Measurements from ENCODE around the gene PLAC8. TPM values are rescaled to one million over a fixed set of nuclear protein-coding genes. Genes with fewer than 3 reads are reported as not detected.
"Not testable (repeated sequence)": the region's sequence is repeated elsewhere in the genome, so short reads cannot be mapped to it uniquely, and the experiment has no call there.

The PLAC8 gene
- total RNA-seq, 2 experiments from 2014 or later: 16.9 to 17.9 TPM

GRCh38 chr4:83111751-83112141, 2.8 kb downstream of the PLAC8 start:
- intact Hi-C loops (cut with micrococcal nuclease): loop anchor here (2.0 to 5.0 kb wide), 5 partner anchors 99 to 679 kb away; partner anchors contain the start of genes COQ2, ENOPH1, HELQ and HNRNPDL
- H3K36me3 Mint-ChIP-seq, H3K9me3 Mint-ChIP-seq, POLR2A ChIA-PET, H3K27me3 Mint-ChIP-seq: not testable (repeated sequence)
- Mint-ChIP-seq H3K27ac (peak overlapping the region; percentile 91), H3K4me1 (ENCODE audit: low read depth) (peaks cover 48% of the 10 kb centered on the region), H3K4me3 (peak overlapping the region; percentile 64)
- CTCF ChIA-PET: interaction anchor here (1.6 to 2.8 kb wide), 5 partner anchors 15 to 170 kb away, joined by 3 to 21 read pairs (median 8); no protein-coding TSS in a partner anchor
- DNase-seq: peak; percentile 34

GRCh38 chr4:83110970-83111750, 3.4 kb downstream of the PLAC8 start:
- Mint-ChIP-seq H3K4me1 (ENCODE audit: low read depth) (peaks cover 48% of the 10 kb centered on the region), H3K9me3 (no peaks in the 10 kb centered on the region), H3K27me3 (no peaks in the 10 kb centered on the region), H3K36me3 (peaks cover 3% of the 10 kb centered on the region), H3K4me3 (peak overlapping the region; percentile 92), H3K27ac (peak overlapping the region; percentile 98)
- DNase-seq: no peak
- CTCF ChIA-PET: interaction anchor here (0.9 to 2.8 kb wide), 14 partner anchors 8 to 344 kb away, joined by 3 to 21 read pairs (median 8); partner anchors contain the start of genes COPS4 and HELQ
- POLR2A ChIA-PET: interaction anchor here (0.7 to 1.7 kb wide), 7 partner anchors 37 to 211 kb away, joined by 3 to 7 read pairs (median 4); partner anchors contain the start of genes COPS4, COQ2 and THAP9
- intact Hi-C loops (cut with micrococcal nuclease): loop anchor here (1.0 to 5.0 kb wide), 7 partner anchors 37 to 679 kb away; partner anchors contain the start of genes COPS4, COQ2, ENOPH1 and HNRNPDL

- DNase-seq: peak; percentile 94
- no peaks in the 10 kb centered on the region for H3K27me3 Mint-ChIP-seq
- H3K4me1 Mint-ChIP-seq (ENCODE audit: low read depth): peaks cover 46% of the 10 kb centered on the region
- H3K4me3 Mint-ChIP-seq: peak overlapping the region; percentile 92
- peaks cover 4% of the 10 kb centered on the region for H3K36me3 Mint-ChIP-seq
- peak overlapping the region; percentile 98 for H3K27ac Mint-ChIP-seq
- CTCF ChIA-PET: interaction anchor here (0.6 to 2.8 kb wide), 19 partner anchors 9 to 345 kb away, joined by 3 to 21 read pairs (median 4); partner anchors contain the start of genes COPS4 and HELQ
- intact Hi-C loops (cut with micrococcal nuclease): loop anchor here (1.0 to 5.0 kb wide), 7 partner anchors 36 to 678 kb away; partner anchors contain the start of genes COPS4, COQ2, ENOPH1 and HNRNPDL
- POLR2A ChIA-PET: interaction anchor here (0.6 to 1.7 kb wide), 11 partner anchors 10 to 210 kb away, joined by 3 to 7 read pairs (median 3); partner anchors contain the start of genes COPS4, COQ2 and THAP9
- no peaks in the 10 kb centered on the region for H3K9me3 Mint-ChIP-seq
Measured at GRCh38 chr4:83110223-83110945, 4.1 kb downstream of the PLAC8 start.

- peak; percentile 59 for DNase-seq
- Mint-ChIP-seq H3K4me1 (ENCODE audit: low read depth) (peaks cover 45% of the 10 kb centered on the region), H3K36me3 (peaks cover 6% of the 10 kb centered on the region), H3K27ac (peak overlapping the region; percentile 98), H3K9me3 (no peaks in the 10 kb centered on the region), H3K27me3 (no peaks in the 10 kb centered on the region), H3K4me3 (peak overlapping the region; percentile 92)
- ChIA-PET POLR2A (interaction anchor here (0.6 to 1.7 kb wide), 9 partner anchors 9 to 209 kb away, joined by 3 to 7 read pairs (median 3); partner anchors contain the start of genes COPS4, COQ2 and THAP9), CTCF (interaction anchor here (0.6 to 2.8 kb wide), 20 partner anchors 9 to 346 kb away, joined by 3 to 21 read pairs (median 4); partner anchors contain the start of genes COPS4 and HELQ)
- intact Hi-C loops (cut with micrococcal nuclease): loop anchor here (1.0 to 5.0 kb wide), 8 partner anchors 35 to 737 kb away; partner anchors contain the start of genes COPS4, COQ2, ENOPH1 and HNRNPD
Measured at GRCh38 chr4:83109480-83110222, 4.9 kb downstream of the PLAC8 start.

GRCh38 chr4:83108101-83108861, 6.2 kb downstream of the PLAC8 start:
- Mint-ChIP-seq H3K4me3 (peak overlapping the region; percentile 92), H3K36me3 (peaks cover 6% of the 10 kb centered on the region), H3K9me3 (no peaks in the 10 kb centered on the region), H3K4me1 (ENCODE audit: low read depth) (peaks cover 44% of the 10 kb centered on the region), H3K27ac (peak overlapping the region; percentile 98), H3K27me3 (no peaks in the 10 kb centered on the region)
- intact Hi-C loops (cut with micrococcal nuclease): loop anchor here (2.0 kb wide), 1 partner anchor 735 kb away; the partner anchor contains the start of gene HNRNPD
- CTCF ChIA-PET: interaction anchor here (0.7 to 1.2 kb wide), 4 partner anchors 10 to 174 kb away, joined by 3 read pairs; no protein-coding TSS in a partner anchor
- POLR2A ChIA-PET: interaction anchor here (0.6 to 1.9 kb wide), 2 partner anchors 33 to 757 kb away, joined by 4 to 5 read pairs; no protein-coding TSS in a partner anchor
- peak; percentile 20 for DNase-seq

GRCh38 chr4:83107631-83108030, 6.9 kb downstream of the PLAC8 start:
- H3K27ac Mint-ChIP-seq: peak overlapping the region; percentile 67
- peak; percentile 42 for DNase-seq
- H3K4me3 Mint-ChIP-seq: peak overlapping the region; percentile 41
- H3K36me3 Mint-ChIP-seq: peaks cover 6% of the 10 kb centered on the region
- H3K9me3 Mint-ChIP-seq: no peaks in the 10 kb centered on the region
- ChIA-PET CTCF (interaction anchor here (1.2 kb wide), 1 partner anchor 175 kb away, joined by 3 read pairs; no protein-coding TSS in a partner anchor), POLR2A (interaction anchor here (1.9 kb wide), 1 partner anchor 33 kb away, joined by 5 read pairs; no protein-coding TSS in a partner anchor)
- peaks cover 42% of the 10 kb centered on the region for H3K4me1 Mint-ChIP-seq (ENCODE audit: low read depth)
- intact Hi-C loops (cut with micrococcal nuclease): loop anchor here (2.0 kb wide), 1 partner anchor 735 kb away; the partner anchor contains the start of gene HNRNPD
- H3K27me3 Mint-ChIP-seq: no peaks in the 10 kb centered on the region

- no peak overlapping the region for H3K4me3 Mint-ChIP-seq
- intact Hi-C loops (cut with micrococcal nuclease): no loop called here
- CTCF ChIA-PET: interaction anchor here (0.6 kb wide), 1 partner anchor 148 kb away, joined by 3 read pairs; no protein-coding TSS in a partner anchor
- POLR2A ChIA-PET: no interaction called here
- H3K4me1 Mint-ChIP-seq (ENCODE audit: low read depth): peaks cover 47% of the 10 kb centered on the region
- H3K9me3 Mint-ChIP-seq: no peaks in the 10 kb centered on the region
- no peak for DNase-seq
- H3K27me3 Mint-ChIP-seq: no peaks in the 10 kb centered on the region
- peaks cover 15% of the 10 kb centered on the region for H3K36me3 Mint-ChIP-seq
- H3K27ac Mint-ChIP-seq: no peak overlapping the region
Measured at GRCh38 chr4:83104991-83105390, 9.5 kb downstream of the PLAC8 start.

GRCh38 chr4:83096397-83096796, 18.1 kb downstream of the PLAC8 start:
- no peak for DNase-seq
- Mint-ChIP-seq H3K4me3 (no peak overlapping the region), H3K4me1 (ENCODE audit: low read depth) (peaks cover 46% of the 10 kb centered on the region), H3K27ac (no peak overlapping the region), H3K27me3 (no peaks in the 10 kb centered on the region), H3K9me3 (no peaks in the 10 kb centered on the region), H3K36me3 (peaks cover 29% of the 10 kb centered on the region)
- POLR2A ChIA-PET: interaction anchor here (0.5 kb wide), 1 partner anchor 268 kb away, joined by 3 read pairs; no protein-coding TSS in a partner anchor
- CTCF ChIA-PET: interaction anchor here (0.9 to 1.6 kb wide), 5 partner anchors 14 to 188 kb away, joined by 3 to 7 read pairs (median 4); partner anchors contain the start of genes COPS4 and COQ2
- intact Hi-C loops (cut with micrococcal nuclease): no loop called here

- Mint-ChIP-seq H3K4me3 (no peak overlapping the region), H3K9me3 (no peaks in the 10 kb centered on the region), H3K36me3 (peaks cover 23% of the 10 kb centered on the region), H3K27ac (no peak overlapping the region), H3K27me3 (no peaks in the 10 kb centered on the region), H3K4me1 (ENCODE audit: low read depth) (peaks cover 29% of the 10 kb centered on the region)
- no peak for DNase-seq
- ChIA-PET POLR2A (no interaction called here), CTCF (interaction anchor here (0.9 to 1.8 kb wide), 3 partner anchors 18 to 189 kb away, joined by 3 to 5 read pairs (median 3); partner anchors contain the start of gene COPS4)
- intact Hi-C loops (cut with micrococcal nuclease): no loop called here
Measured at GRCh38 chr4:83093060-83093640, 21.4 kb downstream of the PLAC8 start.

All from activated CD4-positive, alpha-beta memory T cell treated with anti-CD3 and anti-CD28 coated beads for 36 hours (primary cell).